Panc1 (cell line): ENCODE results near the gene FBP2.

Source experiments
- POLR2AphosphoS5 ChIP-seq: IDR thresholded peaks from 2 replicates; pipeline ENCODE4 v1.6.1; 2012; ENCODE audit warnings: mild to moderate bottlenecking, low read depth, low read length, moderate library complexity
- REST ChIP-seq, 2 experiments: IDR thresholded peaks; 2 replicates each; pipeline ENCODE4 v1.6.1; 2011 to 2012; ENCODE audit warnings: low read depth in 2 of 2, control low read depth in 1 of 2, low read length in 1 of 2, mild to moderate bottlenecking in 1 of 2, moderate library complexity in 1 of 2; ENCODE audit not compliant: insufficient read depth in 1 of 2
- SIN3A ChIP-seq: IDR thresholded peaks from 2 replicates; pipeline ENCODE4 v1.6.1; 2012; ENCODE audit warnings: low read depth, mild to moderate bottlenecking, low read length, moderate library complexity, borderline replicate concordance; ENCODE audit not compliant: insufficient read depth
- TCF7L2 ChIP-seq: IDR thresholded peaks from 2 replicates; pipeline ENCODE4 v1.6.1; 2011; ENCODE audit warnings: mild to moderate bottlenecking, low read depth, low read length, inconsistent platforms
- TF ChIP-seq, protein P1 (sequence below): fragments of 450-650 bp; IDR thresholded peaks from 2 replicates; pipeline ENCODE4 v1.5.1; 2017; ENCODE audit warnings: mild to moderate bottlenecking

DNA sequence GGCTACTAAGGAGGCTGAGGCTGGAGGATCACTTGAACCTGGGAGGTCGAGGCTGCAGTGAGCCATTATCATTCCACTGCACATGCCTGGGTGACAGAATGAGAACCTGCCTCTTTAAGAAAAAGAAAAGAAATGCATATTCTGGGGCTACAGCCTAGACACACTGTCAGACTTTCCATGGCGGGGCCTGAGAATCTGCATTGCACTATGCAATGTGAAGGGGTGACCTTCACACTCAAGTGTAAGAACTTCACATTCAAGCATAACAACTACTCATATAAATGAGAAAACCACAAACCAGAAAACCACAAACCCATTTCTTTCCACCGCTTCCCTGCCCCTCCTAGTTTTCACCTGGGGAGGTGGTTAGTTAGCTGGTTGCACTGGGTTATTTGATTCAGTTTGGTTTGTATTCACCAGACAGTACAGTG, 18.0 kb upstream of the FBP2 start:
- TF ChIP-seq POLR2AphosphoS5 (no peak), SIN3A (no peak), REST (IDR thresholded peaks at IDR 0.05; ENCODE audit: insufficient read depth in 1 of 2, low read depth in 2 of 2, low read length in 1 of 2) (no peak), TCF7L2 (no peak)
- TF ChIP-seq, protein P1, sequence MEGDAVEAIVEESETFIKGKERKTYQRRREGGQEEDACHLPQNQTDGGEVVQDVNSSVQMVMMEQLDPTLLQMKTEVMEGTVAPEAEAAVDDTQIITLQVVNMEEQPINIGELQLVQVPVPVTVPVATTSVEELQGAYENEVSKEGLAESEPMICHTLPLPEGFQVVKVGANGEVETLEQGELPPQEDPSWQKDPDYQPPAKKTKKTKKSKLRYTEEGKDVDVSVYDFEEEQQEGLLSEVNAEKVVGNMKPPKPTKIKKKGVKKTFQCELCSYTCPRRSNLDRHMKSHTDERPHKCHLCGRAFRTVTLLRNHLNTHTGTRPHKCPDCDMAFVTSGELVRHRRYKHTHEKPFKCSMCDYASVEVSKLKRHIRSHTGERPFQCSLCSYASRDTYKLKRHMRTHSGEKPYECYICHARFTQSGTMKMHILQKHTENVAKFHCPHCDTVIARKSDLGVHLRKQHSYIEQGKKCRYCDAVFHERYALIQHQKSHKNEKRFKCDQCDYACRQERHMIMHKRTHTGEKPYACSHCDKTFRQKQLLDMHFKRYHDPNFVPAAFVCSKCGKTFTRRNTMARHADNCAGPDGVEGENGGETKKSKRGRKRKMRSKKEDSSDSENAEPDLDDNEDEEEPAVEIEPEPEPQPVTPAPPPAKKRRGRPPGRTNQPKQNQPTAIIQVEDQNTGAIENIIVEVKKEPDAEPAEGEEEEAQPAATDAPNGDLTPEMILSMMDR: no peak
